Body of pancreas (tissue), 4 donors: ENCODE results near the gene ADK.

Experiments used
- POLR2A ChIP-seq, 3 donors: fragments of 450-650 bp; IDR thresholded peaks; one replicate each; pipeline ENCODE4 v1.6.1; 2016; ENCODE audit warnings: antibody characterized with exemption in 3 of 3, mild to moderate bottlenecking in 2 of 3
- TF ChIP-seq, protein P1 (sequence below), 7 experiments: fragments of 450-650 bp in 4 of 7; fragments of 200-600 bp in 3 of 7; sonication (generic) in 3 of 7; IDR thresholded peaks; one replicate each; pipeline ENCODE4 v1.5.1; 2016 to 2019; ENCODE audit warnings: antibody characterized with exemption in 7 of 7

DNA sequence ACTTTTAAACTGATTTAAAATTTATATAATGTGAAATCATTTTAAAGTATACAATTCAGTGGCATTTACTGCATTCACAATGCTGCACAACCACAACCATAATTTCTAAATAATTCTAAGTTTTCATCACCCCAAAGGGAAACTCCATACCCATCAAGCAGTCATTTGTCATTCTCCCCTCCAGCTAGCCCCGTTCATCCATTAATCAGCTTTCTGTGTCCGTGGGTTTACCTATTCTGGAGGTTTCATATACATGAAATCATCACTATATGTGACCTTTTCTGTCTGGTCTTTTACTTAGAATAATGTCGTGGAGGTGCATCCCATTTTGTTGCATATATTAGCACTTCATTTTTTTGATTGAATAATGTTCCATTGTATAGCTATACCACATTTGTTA, 214.1 kb downstream of the ADK start:
- TF ChIP-seq, protein P1, sequence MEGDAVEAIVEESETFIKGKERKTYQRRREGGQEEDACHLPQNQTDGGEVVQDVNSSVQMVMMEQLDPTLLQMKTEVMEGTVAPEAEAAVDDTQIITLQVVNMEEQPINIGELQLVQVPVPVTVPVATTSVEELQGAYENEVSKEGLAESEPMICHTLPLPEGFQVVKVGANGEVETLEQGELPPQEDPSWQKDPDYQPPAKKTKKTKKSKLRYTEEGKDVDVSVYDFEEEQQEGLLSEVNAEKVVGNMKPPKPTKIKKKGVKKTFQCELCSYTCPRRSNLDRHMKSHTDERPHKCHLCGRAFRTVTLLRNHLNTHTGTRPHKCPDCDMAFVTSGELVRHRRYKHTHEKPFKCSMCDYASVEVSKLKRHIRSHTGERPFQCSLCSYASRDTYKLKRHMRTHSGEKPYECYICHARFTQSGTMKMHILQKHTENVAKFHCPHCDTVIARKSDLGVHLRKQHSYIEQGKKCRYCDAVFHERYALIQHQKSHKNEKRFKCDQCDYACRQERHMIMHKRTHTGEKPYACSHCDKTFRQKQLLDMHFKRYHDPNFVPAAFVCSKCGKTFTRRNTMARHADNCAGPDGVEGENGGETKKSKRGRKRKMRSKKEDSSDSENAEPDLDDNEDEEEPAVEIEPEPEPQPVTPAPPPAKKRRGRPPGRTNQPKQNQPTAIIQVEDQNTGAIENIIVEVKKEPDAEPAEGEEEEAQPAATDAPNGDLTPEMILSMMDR (IDR thresholded peaks at IDR 0.05), result no peak
- no peak for TF ChIP-seq POLR2A (IDR thresholded peaks at IDR 0.05)
